D341Med (cell line): ENCODE results near the gene PSPH.

Source experiments
- DNase-seq: peaks from one replicate; pipeline ENCODE4 v3.0.0; 2012; ENCODE audit warnings: low spot score

PSPH gene

DNA sequence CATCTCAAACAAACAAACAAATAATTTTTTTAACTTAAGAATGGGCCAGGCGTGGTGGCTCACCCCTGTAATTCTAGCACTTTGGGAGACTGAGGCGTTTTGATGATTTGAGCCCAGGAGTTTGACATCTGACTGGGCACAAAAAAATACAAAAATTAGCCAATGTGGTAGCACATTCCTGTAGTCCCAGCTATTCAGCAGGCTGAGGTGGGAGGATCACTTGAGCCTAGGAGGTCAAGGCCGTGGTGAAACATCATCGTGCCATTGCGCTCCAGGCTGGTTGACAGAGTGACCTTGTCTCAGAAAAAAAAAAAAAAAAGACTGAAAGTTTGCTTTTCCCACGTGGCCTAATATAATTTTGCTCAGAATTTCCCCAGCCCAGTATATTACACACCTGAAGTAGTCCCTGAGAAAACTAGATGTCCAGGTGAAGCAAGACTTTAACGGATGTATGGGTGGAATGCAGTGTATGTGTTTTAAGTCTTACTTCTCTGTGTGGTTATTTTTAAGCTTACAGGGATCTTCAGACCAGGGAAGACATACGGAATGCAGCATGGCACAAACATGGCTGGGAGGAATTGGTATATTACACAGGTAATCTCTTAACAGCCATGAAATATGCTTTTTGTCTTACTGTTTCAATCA lies 54.3 kb downstream of the PSPH start:
- no peak for DNase-seq

DNA sequence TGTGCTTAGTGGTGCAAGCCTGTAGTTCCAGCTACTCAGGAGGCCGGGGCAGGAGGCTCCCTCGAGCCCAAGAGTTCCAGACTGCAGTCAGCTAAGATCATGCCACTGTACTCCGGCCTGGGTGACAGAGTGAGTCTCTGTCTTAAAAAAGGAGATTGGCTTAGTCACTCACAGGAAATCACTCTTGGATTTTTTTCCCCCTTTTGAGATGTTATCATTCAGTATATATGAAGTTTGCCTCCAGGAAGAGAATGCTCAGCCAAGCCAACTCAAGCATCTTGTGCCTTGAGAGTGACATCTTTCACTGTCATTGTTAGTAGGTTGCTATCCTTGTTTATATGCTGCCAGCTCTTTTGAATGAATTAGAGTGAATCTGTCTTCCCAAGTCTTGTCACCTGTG lies 58.9 kb downstream of the PSPH start:
- DNase-seq: no peak

DNA sequence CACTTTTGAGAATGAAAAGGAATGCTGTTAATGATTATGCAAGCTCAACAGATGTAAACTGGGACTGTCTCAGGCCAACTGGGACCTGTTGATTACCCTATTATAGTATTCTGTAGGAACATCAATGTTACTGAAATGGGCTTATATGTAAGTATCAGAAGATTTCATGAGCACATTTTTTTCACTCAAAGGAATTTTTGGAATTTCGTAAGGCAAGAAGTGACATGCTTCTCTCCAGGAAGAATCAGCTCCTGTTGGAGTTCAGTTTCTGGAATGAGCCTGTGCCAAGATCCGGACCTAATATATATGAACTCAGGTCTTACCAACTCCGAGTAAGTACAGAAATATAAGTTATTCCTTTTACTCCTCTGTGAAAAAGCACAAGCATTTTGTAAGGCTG lies 67.7 kb downstream of the PSPH start:
- DNase-seq: no peak

DNA sequence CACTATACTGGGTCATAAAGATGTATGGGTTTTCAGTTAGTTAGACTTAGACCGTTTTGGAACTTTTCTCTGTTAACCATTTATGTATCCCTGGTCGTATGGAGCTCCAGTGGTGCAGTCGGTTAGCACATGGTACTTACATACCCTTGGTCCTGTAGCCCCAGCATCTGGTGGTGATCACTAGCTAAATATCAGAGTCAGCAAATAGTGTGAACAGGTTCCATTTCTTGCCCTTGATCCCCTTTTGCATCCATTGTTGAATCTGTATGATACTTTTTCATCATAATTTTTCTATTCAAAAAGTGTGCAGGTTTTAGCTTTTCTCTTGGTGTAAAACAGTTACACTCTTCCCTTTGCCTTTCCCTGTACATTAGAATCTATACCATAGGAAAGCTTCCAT lies 71.0 kb downstream of the PSPH start:
- DNase-seq: no peak

DNA sequence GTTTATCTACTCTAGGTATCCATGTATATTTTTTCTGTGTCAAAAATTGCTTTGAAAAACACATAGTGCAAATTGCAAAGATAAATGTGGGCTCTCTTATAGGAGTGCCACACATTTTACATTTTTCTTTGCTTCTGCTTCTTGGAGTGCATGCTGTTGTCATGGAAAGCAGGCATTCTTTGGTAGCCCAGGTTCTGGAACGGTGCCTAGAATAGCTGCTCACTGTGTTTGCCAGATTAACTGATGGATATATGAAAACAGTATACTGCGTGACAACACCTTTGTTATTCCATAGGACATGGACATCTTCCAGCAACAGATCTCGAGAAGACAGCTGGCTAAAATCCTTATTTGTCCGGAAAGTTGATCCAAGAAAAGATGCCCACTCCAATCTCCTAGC lies 73.4 kb downstream of the PSPH start:
- DNase-seq: peak; percentile 37

DNA sequence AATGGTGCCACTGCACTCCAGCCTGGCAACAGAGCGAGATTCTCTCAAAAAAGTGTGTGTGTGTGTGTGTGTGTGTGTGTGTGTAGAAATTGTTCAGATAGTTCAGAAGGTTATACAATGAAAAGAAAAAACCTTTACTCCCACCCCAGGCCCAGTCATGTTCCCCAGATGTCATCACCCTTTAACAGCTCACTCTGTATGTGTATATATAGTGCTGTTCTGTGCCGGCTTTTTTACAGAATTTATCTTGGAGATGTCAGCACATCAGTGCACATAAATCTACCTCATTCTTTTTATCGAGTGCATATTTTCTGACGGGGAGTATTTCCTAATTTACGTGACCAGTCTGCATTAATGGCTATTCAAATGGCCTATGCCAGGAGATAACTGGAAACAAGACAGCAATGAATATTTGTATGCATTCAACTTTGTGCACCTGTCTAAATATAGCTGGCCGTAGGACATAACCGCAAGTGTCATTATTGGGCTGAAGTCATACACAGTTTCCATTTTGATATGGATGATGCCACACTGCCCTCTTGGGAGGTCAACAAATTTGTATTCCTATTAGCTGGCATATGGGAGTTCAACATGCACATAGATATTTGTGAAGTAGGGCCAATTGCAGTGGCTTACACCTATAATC lies 75.1 kb downstream of the PSPH start:
- no peak for DNase-seq

DNA sequence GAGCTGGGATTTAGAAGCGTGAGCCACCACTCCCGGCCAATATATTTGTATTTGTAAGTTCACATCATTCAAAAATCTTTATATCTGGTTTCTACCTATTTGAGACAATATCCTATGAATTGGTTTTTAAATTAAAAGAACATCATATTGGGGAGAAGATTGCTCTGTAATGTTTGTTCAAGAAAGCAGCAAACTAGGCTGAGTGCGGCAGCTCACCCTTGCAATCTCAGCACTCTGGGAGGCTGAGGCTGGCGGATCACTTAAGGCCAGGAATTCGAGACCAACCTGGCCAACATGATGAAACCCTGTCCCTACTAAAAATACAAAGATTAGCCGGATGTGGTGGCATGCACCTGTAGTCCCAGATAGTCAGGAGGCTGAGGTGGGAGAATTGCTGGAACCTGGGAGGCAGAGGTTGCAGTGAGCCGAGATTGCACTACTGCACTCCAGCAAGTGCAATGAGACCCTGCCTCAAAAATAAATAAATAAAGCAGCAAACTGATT lies 77.4 kb downstream of the PSPH start:
- no peak for DNase-seq

DNA sequence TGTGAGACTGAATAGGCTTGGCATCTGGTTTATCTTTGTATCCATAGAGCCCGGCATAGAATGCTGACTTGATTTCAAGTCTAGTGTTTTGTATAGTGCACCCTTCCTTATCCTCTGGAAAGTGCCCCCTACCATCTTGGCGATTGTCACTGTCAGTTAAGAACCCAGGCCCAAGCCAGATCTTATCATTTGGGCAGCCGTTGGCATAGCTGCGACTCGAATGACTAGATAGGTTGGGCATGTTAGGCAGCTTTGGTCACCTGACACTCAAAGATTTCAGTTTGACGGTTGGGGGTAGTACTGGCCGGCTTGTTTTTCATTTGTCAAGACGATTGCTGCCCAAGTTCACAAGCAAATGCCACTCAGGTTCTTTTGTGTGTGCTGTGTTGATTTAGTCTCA lies 80.3 kb downstream of the PSPH start:
- no peak for DNase-seq

DNA sequence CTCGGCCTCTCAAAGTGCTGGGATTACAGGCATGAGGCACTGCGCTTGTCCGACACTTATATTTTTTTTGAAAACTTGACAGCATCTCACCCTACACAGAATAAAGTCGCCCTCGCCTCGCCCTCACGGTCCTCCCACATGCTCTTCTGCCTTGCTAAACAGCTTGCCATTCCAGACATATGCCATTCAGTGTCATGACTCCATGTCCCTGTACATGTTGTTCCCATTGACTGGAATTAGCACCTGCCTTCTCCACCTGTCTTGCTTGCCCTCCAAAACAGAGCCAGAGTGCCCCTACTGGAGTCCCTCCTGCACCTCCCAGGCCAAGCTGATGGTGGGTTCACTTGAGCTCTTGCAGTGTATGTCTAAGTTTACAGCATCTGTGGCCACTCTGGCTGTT lies 80.7 kb downstream of the PSPH start:
- DNase-seq: no peak

DNA sequence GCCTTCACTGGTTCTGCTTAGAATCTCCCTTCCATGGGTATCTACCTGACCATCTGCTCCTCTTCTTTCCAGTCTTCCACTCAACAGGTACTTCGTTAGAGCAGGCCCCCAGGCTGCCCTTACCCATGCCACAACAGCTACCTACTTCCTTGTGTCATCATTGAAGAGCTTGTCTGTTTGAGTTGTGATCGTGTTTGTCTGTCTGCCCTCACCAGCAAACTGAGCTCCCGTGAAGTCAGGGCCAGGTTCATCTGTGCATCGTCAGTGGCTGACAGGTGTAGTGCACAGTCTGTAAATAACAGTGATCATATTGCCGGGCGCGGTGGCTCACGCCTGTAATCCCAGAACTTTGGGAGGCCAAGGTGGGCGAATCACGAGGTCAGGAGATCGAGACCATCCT lies 81.9 kb downstream of the PSPH start:
- no peak for DNase-seq

DNA sequence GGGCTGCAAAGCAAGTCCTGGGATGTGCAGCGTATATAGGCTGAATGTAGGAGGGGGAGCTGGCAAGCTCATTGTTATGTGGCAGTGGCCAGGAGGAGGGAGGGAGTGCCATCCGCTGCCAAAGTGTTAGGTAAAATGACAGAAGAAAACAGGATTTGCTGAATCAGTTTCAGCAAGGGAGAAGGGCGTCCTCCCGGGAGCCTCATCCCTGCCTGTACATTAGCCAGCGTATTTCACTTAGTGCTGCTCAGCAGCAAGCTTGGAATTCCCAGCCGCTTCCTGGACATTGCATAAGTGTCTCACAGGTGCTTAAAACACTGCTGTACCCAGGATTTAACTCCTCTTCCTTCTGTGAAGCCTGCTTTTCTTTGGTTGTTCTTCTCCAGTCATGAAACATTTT lies 84.4 kb downstream of the PSPH start:
- peak; percentile 47 for DNase-seq

DNA sequence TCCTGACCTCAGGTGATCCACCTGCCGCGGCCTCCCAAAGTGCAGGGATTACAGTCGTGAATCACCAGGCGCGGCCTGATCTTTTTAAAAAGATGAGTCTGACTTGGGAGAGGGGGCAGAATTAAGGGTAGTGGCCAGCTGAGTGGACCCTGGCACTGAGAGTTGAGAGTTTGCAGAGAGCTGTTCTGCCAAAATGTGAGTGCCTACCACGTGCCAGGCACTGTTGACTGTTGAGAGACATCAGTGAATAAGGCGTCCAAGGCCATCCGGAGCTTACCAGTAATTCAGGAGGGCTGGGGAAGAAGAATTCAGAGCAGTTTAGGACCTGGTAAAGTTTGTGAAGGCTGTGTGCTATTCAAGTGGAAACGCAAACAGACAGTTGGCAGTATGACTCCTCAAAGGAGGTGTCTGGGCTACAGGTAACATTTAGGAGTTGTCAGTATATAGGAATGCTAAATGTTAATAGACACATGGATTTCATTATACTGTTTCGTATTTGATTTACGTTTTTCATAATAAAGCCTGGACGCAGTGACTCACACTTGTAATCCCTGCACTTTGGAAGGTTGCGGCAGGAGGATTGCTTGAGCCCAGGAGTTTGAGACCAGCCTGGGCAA lies 85.3 kb downstream of the PSPH start:
- no peak for DNase-seq

DNA sequence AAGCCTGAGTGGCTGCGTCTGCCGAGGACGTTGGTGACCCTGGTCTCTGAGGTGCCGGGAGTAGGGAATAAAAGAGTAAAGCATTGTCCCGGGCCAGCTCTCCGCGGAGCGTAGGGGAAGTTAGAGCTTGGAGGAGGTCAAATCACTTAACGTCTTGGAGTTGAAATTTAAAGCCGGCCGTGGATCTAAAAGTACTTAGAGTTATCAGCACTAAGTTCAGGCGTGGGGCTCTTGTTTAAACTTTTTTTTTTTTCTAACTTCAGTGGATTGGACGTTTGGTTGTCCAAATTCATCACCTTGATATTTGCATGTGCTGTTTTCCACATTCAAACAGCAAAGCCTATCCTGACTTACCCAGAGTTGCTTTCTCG lies 86.2 kb downstream of the PSPH start:
- no peak for DNase-seq

DNA sequence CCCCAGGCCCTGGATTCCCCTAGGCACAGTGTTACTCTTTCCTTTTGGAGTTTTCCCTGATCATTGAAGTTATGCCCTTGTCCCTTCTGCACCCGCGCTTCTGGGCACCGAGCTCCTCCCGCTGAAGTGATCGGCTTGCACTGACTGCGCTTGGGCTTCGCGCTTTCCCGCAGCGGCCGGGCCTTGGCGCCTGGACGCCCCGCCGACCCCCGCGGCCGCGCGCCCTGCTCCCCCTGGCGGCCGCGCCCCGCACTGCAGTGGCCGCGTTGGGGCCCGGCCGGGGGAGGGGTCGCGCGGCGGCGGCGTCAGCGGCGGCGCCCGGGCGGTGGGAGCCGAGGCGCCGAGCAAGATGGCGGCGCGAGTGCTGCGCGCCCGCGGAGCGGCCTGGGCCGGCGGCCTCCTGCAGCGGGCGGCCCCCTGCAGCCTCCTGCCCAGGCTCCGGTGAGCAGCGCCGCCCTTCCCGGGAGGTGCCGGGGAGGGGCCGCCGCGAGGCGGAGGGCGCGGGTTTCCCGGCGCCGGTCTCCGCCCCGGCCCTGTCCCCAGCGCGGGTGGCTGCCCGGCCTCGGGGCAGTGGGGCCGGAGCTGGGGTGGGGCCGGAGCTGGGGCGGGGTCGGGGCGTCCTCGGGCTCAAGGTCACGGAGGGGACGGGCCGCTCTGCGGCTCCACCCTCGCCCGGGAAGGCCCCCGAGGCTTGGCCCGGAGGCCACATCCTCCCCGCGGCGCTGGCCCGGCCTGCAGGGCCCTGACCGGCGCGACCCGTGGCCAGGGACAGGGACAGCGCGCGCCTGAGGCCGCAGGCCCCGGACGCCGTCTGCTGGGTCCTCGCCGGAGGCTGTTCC lies 86.8 kb downstream of the PSPH start, which contains the start of gene NIPSNAP2:
Gene NIPSNAP2, plus strand, starts transcription at position 325 of the 839 bp plus-strand sequence. Its CDS starts 25 bp downstream, at position 350.
- peak; percentile 97 for DNase-seq

DNA sequence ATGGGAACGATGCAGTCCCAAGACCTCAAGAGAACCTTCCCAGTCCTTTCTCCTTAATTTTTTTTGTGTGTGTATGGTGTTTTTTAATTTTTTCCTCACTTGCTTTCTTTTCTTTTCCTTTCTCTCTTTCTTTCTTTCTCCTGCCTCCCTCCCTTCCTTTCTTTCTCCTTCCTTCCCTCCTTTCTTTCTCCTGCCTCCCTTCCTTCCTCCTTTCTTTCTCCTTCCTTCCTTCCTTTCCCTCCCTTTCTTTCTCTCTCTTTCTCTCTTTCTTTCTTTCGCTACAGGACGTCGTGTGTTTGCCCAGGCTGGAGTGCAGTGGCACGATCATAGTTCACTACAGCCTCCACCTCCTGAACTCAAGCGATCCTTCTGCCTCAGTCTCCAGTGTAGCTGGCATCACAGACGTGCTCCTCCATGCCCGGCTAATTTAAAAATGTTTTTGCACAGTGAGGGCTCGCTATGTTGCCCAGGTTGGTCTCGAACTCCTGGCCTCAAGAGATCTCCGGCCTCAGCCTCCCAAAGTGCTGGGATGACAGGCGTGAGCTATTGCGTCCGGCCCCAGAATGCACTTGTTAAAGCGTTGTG lies 87.6 kb downstream of the PSPH start:
- no peak for DNase-seq

DNA sequence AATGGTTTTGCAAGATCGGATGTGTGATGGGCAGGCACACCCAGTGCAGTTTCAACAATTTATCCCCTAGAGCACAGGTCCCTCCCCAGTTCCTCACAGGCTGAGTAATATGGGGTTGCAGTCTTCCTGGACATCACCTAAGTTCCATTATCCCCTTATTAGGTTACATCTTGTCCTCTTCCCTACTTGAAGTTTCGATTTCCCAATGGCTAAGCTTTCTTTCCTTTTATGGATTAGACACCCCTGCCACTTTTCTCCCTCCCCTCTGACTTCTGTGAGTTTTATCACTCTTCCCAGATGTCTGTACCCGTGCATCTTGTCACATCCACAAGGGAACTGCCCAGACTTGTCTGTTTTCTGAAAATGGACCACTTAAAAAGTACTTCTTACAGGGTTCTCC lies 89.2 kb downstream of the PSPH start:
- DNase-seq: no peak
